GM12801 (cell line): ENCODE results near the gene MICAL3.

Experiments used
- TF ChIP-seq, protein P1 (sequence below): IDR thresholded peaks from one replicate; pipeline ENCODE4 v1.5.1; 2011; ENCODE audit warnings: control low read depth; ENCODE audit not compliant: insufficient read length; ENCODE audit errors: extremely low read depth

MICAL3 gene

GRCh38 chr22:17866621-17867020 is 157.7 kb downstream of the MICAL3 start:
- TF ChIP-seq, protein P1, sequence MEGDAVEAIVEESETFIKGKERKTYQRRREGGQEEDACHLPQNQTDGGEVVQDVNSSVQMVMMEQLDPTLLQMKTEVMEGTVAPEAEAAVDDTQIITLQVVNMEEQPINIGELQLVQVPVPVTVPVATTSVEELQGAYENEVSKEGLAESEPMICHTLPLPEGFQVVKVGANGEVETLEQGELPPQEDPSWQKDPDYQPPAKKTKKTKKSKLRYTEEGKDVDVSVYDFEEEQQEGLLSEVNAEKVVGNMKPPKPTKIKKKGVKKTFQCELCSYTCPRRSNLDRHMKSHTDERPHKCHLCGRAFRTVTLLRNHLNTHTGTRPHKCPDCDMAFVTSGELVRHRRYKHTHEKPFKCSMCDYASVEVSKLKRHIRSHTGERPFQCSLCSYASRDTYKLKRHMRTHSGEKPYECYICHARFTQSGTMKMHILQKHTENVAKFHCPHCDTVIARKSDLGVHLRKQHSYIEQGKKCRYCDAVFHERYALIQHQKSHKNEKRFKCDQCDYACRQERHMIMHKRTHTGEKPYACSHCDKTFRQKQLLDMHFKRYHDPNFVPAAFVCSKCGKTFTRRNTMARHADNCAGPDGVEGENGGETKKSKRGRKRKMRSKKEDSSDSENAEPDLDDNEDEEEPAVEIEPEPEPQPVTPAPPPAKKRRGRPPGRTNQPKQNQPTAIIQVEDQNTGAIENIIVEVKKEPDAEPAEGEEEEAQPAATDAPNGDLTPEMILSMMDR: no peak

DNA sequence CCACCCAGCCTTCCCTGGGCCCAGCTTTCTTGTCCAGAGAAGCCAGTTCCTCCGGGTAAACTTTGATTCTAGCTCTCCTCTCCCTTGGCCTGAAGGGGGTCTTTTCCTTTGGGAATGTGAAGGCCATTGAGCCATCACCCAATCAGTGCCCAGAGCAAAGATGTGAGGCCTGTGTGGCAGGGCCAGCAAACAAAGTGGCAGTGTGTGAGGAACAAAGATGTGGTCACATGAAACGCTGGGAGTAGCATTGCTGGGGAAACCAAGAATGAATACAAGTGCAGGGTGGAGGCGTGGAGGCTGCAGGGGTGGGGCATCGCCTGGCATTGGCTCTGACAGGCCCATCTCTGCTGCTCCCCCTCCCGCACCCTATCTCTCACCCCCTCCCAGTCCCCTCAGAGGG is 158.2 kb downstream of the MICAL3 start:
- TF ChIP-seq, protein P1: no peak

DNA sequence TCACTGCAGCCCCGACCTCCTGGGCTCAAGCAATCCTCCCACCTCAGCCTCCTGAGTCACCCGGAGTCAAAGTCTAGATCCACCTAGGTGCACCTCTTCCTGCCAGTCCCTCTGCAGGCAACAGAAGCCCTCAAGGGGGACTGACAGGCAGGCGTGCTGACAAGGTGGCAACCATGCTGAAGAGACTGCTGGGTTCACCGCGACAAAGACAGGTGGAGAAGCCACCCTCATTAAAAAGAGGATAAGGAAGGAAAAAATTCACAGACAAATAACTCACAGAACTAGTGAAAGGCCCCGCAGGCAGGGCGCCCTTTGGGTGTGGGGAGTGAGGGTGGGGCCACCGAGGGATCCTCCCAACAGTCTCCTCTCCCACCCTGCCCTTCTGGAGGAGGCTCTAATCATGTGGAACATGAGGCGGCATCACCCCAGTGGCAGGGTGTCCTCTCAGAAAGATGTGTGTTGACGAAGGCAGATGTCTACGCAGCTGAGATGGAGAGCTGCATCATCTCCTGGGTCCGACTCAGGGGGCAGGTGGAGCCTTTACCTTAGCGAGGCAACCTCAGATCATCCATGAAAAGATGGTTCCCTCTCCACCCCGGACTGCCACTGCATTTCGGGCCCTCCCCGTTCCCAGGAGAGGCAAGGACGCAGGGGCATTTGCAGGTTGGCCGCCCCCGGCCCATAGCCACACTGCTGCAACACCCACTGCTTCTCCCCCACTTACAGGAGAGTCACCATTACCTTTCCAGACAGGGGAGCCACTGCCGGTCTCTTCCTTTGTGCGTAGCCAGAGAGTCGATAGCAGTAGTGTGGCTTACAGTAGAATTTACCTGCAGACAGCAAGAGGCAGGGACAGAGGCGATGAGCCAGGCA is 158.9 kb downstream of the MICAL3 start:
- TF ChIP-seq, protein P1: no peak

DNA sequence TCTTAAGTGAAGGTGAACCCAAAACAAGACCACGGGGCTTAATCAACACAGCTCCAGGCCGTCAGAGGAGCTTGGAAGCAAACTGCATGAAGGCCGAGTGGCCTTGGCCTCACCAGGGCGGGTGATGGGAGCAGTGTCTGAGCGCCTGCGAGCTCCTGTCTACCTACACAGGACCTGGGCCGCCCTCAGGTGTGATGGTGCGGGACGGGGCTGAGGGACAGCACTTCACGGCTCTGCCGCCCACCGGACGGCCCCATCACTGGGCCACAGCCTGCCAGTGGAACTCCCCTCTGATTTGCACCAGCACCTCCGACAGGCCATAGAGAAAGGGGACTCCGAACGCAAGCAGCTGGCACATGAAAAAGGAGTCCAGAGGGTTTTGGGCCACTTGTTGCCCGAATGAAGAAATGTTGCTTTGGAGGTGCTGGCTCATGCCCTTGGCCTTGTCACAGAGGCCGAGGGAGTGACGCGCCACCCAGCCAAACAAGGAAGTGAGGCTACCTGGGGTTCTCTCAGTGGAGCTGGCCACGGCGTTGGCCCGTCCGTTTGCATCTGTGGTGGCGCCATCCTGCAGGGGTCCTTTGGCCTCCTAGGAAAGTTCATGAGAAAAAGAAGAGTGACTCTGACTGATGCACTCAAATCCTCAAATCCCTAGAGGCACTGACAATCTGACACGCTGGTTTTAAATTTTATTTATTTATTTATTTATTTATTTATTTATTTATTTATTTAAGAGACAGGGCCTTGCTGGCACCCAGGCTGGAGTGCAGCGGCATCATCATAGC is 159.8 kb downstream of the MICAL3 start:
- TF ChIP-seq, protein P1: no peak

DNA sequence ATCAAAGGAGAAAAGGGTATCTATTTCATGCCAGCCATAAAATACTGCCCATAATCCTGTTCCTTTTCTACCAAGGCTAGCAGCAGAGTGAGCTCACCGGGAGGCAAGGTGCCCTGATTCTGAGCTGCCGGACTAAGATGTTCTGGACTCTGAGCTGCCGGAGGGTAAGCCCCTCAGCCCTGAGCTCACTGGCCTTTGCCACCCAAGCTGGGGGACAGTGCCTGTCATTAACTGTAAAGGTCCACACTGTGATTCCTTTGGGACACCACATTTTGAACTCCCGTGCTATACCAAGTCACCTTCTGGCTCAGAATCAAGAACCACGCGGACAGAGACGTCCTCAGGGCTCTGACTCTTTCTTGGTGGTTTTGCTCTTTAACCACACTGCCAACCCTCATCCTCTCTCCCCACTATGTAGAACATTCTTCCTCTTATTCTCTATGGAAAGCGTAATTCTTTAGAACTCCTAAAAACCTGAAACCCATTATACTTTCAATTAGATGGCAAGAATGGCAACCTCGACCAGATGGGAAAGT is 161.6 kb downstream of the MICAL3 start:
- TF ChIP-seq, protein P1: no peak

DNA sequence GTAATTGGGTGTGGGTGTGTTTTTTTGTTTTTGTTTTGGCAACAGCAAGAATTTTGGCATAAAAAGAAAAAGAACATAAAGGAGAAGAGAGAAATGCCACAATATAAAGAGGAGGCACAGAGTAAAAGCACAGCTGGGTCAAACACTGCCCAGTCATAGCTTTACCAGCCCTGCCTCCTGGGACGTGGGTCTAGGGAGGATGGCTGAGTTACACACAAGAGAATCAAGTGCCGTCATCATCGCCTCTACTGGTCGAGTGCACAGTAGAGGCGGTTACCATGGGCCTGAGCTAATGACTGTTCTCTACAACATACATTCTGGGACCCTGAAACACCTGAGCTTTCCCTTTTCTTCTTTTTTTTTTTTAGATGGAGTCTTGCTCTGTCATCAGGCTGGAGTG is 162.5 kb downstream of the MICAL3 start:
- TF ChIP-seq, protein P1: no peak
